T-helper 2 cell treated with Interferon-gamma antibody and Interleukin-4, amounts not matched to agents 5 μg/mL and 100 μg/mL, for 36 hours (primary cell): Measurements from ENCODE around the gene GBA2.

ENCODE experiments used
- DNase-seq: peaks from one replicate; pipeline ENCODE4 v3.0.0; 2021; ENCODE audit warnings: low spot score
- H3K27ac Mint-ChIP-seq: one replicate; pipeline ENCODE4 v1.8.0; 2021; ENCODE audit warnings: mild to moderate bottlenecking, mixed read lengths
- H3K27me3 Mint-ChIP-seq: one replicate; pipeline ENCODE4 v1.8.0; 2021; ENCODE audit warnings: low read depth, mixed read lengths
- H3K36me3 Mint-ChIP-seq: one replicate; pipeline ENCODE4 v1.8.0; 2021; ENCODE audit warnings: low read depth, mixed read lengths
- H3K4me1 Mint-ChIP-seq: one replicate; pipeline ENCODE4 v1.8.0; 2021; ENCODE audit warnings: low read depth, mixed read lengths
- H3K4me3 Mint-ChIP-seq: one replicate; pipeline ENCODE4 v1.8.0; 2022; ENCODE audit warnings: mild to moderate bottlenecking, moderate library complexity, mixed read lengths
- H3K9me3 Mint-ChIP-seq: one replicate; pipeline ENCODE4 v1.8.0; 2021; ENCODE audit warnings: mixed read lengths

GBA2 gene

GRCh38 chr9:35728041-35728971 lies 20.7 kb downstream of the GBA2 start:
- no peaks in the 10 kb centered on the region for H3K27me3 Mint-ChIP-seq
- DNase-seq = peak; percentile 64

GRCh38 chr9:35727676-35728040 lies 21.4 kb downstream of the GBA2 start:
- Mint-ChIP-seq H3K36me3 (peaks cover 38% of the 10 kb centered on the region), H3K4me3 (no peak overlapping the region), H3K27me3 (no peaks in the 10 kb centered on the region), H3K4me1 (peaks cover 14% of the 10 kb centered on the region), H3K9me3 (no peaks in the 10 kb centered on the region), H3K27ac (no peak overlapping the region)
- DNase-seq = no peak

More at GRCh38 chr9:35728041-35728971, 20.7 kb downstream of the GBA2 start:
- no peaks in the 10 kb centered on the region for H3K9me3 Mint-ChIP-seq
- H3K27ac Mint-ChIP-seq = no peak overlapping the region
- peaks cover 34% of the 10 kb centered on the region for H3K36me3 Mint-ChIP-seq
- peaks cover 19% of the 10 kb centered on the region for H3K4me1 Mint-ChIP-seq
- H3K4me3 Mint-ChIP-seq = no peak overlapping the region

GRCh38 chr9:35726931-35727330 lies 22.1 kb downstream of the GBA2 start:
- peak overlapping the region; percentile 88 for H3K27ac Mint-ChIP-seq
- peaks cover 14% of the 10 kb centered on the region for H3K4me1 Mint-ChIP-seq
- H3K4me3 Mint-ChIP-seq = no peak overlapping the region
- H3K36me3 Mint-ChIP-seq = peaks cover 44% of the 10 kb centered on the region
- H3K27me3 Mint-ChIP-seq = no peaks in the 10 kb centered on the region
- DNase-seq = peak; percentile 13
- H3K9me3 Mint-ChIP-seq = no peaks in the 10 kb centered on the region

- no peak overlapping the region for H3K27ac Mint-ChIP-seq
- no peaks in the 10 kb centered on the region for H3K27me3 Mint-ChIP-seq
- H3K36me3 Mint-ChIP-seq = peaks cover 53% of the 10 kb centered on the region
- peaks cover 11% of the 10 kb centered on the region for H3K4me1 Mint-ChIP-seq
- DNase-seq = no peak
- no peaks in the 10 kb centered on the region for H3K9me3 Mint-ChIP-seq
- no peak overlapping the region for H3K4me3 Mint-ChIP-seq
Observed at GRCh38 chr9:35725362-35725761, 23.7 kb downstream of the GBA2 start.

GRCh38 chr9:35723908-35724307 lies 25.1 kb downstream of the GBA2 start:
- Mint-ChIP-seq H3K27ac (no peak overlapping the region), H3K36me3 (peaks cover 64% of the 10 kb centered on the region)

GRCh38 chr9:35723426-35723825 lies 25.6 kb downstream of the GBA2 start:
- peaks cover 65% of the 10 kb centered on the region for H3K36me3 Mint-ChIP-seq
- no peak overlapping the region for H3K27ac Mint-ChIP-seq
- DNase-seq = no peak
- H3K27me3 Mint-ChIP-seq = no peaks in the 10 kb centered on the region
- no peaks in the 10 kb centered on the region for H3K9me3 Mint-ChIP-seq
- no peak overlapping the region for H3K4me3 Mint-ChIP-seq
- peaks cover 11% of the 10 kb centered on the region for H3K4me1 Mint-ChIP-seq

More at GRCh38 chr9:35723908-35724307, 25.1 kb downstream of the GBA2 start:
- no peak for DNase-seq
- no peak overlapping the region for H3K4me3 Mint-ChIP-seq
- no peaks in the 10 kb centered on the region for H3K27me3 Mint-ChIP-seq
- peaks cover 11% of the 10 kb centered on the region for H3K4me1 Mint-ChIP-seq
- H3K9me3 Mint-ChIP-seq = no peaks in the 10 kb centered on the region

GRCh38 chr9:35719546-35719945 lies 29.5 kb downstream of the GBA2 start:
- H3K36me3 Mint-ChIP-seq = peaks cover 85% of the 10 kb centered on the region
- peaks cover 1% of the 10 kb centered on the region for H3K4me1 Mint-ChIP-seq
- no peaks in the 10 kb centered on the region for H3K27me3 Mint-ChIP-seq
- H3K4me3 Mint-ChIP-seq = no peak overlapping the region
- H3K9me3 Mint-ChIP-seq = no peaks in the 10 kb centered on the region
- no peak overlapping the region for H3K27ac Mint-ChIP-seq
- no peak for DNase-seq

GRCh38 chr9:35718721-35719511 lies 30.1 kb downstream of the GBA2 start:
- Mint-ChIP-seq H3K4me3 (no peak overlapping the region), H3K4me1 (peaks cover 2% of the 10 kb centered on the region), H3K27me3 (no peaks in the 10 kb centered on the region), H3K36me3 (peaks cover 86% of the 10 kb centered on the region), H3K27ac (no peak overlapping the region), H3K9me3 (no peaks in the 10 kb centered on the region)
- no peak for DNase-seq

- peaks cover 89% of the 10 kb centered on the region for H3K36me3 Mint-ChIP-seq
- no peaks in the 10 kb centered on the region for H3K9me3 Mint-ChIP-seq
- H3K27me3 Mint-ChIP-seq = no peaks in the 10 kb centered on the region
- peaks cover 2% of the 10 kb centered on the region for H3K4me1 Mint-ChIP-seq
- H3K27ac Mint-ChIP-seq = no peak overlapping the region
- no peak for DNase-seq
- H3K4me3 Mint-ChIP-seq = no peak overlapping the region
Observed at GRCh38 chr9:35717132-35717870, 31.7 kb downstream of the GBA2 start.

GRCh38 chr9:35716230-35716629 lies 32.8 kb downstream of the GBA2 start:
- Mint-ChIP-seq H3K4me3 (no peak overlapping the region), H3K9me3 (no peaks in the 10 kb centered on the region)

GRCh38 chr9:35714579-35715252 lies 34.3 kb downstream of the GBA2 start:
- no peak overlapping the region for H3K4me3 Mint-ChIP-seq
- peaks cover 90% of the 10 kb centered on the region for H3K36me3 Mint-ChIP-seq
- no peaks in the 10 kb centered on the region for H3K27me3 Mint-ChIP-seq
- peaks cover 2% of the 10 kb centered on the region for H3K4me1 Mint-ChIP-seq
- no peaks in the 10 kb centered on the region for H3K9me3 Mint-ChIP-seq
- no peak for DNase-seq
- H3K27ac Mint-ChIP-seq = no peak overlapping the region

More at GRCh38 chr9:35716230-35716629, 32.8 kb downstream of the GBA2 start:
- Mint-ChIP-seq H3K36me3 (peaks cover 89% of the 10 kb centered on the region), H3K27ac (no peak overlapping the region), H3K4me1 (peaks cover 2% of the 10 kb centered on the region), H3K27me3 (no peaks in the 10 kb centered on the region)
- no peak for DNase-seq

- Mint-ChIP-seq H3K36me3 (peaks cover 88% of the 10 kb centered on the region), H3K27me3 (no peaks in the 10 kb centered on the region), H3K9me3 (no peaks in the 10 kb centered on the region), H3K4me3 (no peak overlapping the region), H3K4me1 (peaks cover 2% of the 10 kb centered on the region), H3K27ac (no peak overlapping the region)
- no peak for DNase-seq
Observed at GRCh38 chr9:35714123-35714522, 34.9 kb downstream of the GBA2 start.

GRCh38 chr9:35713578-35713977 lies 35.5 kb downstream of the GBA2 start:
- no peaks in the 10 kb centered on the region for H3K27me3 Mint-ChIP-seq
- no peak for DNase-seq
- H3K27ac Mint-ChIP-seq = no peak overlapping the region
- H3K4me1 Mint-ChIP-seq = peaks cover 2% of the 10 kb centered on the region
- no peaks in the 10 kb centered on the region for H3K9me3 Mint-ChIP-seq
- H3K4me3 Mint-ChIP-seq = no peak overlapping the region
- H3K36me3 Mint-ChIP-seq = peaks cover 91% of the 10 kb centered on the region
